OCI-LY1 (cell line): ENCODE data around the gene ZZZ3.

ENCODE experiments used
- H2AFZ ChIP-seq: fragments of 200-600 bp; sonication (generic), shearing (Covaris generic); 2 replicates; pipeline ENCODE4 v1.6.0; 2014; ENCODE audit warnings: antibody characterized with exemption, mild to moderate bottlenecking, low read length
- H3F3A ChIP-seq: fragments of 200-600 bp; sonication (generic), shearing (Covaris generic); 2 replicates; pipeline ENCODE4 v1.6.0; 2014; ENCODE audit warnings: mild to moderate bottlenecking, antibody characterized with exemption, low read length, moderate library complexity; ENCODE audit not compliant: insufficient read depth
- H3K27ac ChIP-seq: fragments of 200-600 bp; sonication (generic); 2 replicates; pipeline ENCODE4 v1.5.1; 2014; ENCODE audit warnings: low read length, mixed run types, mild to moderate bottlenecking, low read depth; ENCODE audit not compliant: poor library complexity, severe bottlenecking
- H3K27me3 ChIP-seq: fragments of 200-600 bp; sonication (generic); 2 replicates; pipeline ENCODE4 v1.6.0; 2014; ENCODE audit warnings: antibody characterized with exemption, mild to moderate bottlenecking, low read length, moderate library complexity; ENCODE audit not compliant: insufficient read depth
- H3K36me3 ChIP-seq: fragments of 200-600 bp; sonication (generic); 2 replicates; pipeline ENCODE4 v1.6.1; 2014; ENCODE audit warnings: mild to moderate bottlenecking, antibody characterized with exemption, low read length, moderate library complexity, mixed read lengths; ENCODE audit not compliant: insufficient read depth
- H3K4me1 ChIP-seq: fragments of 200-600 bp; sonication (generic); 2 replicates; pipeline ENCODE4 v1.5.1; 2014; ENCODE audit warnings: mild to moderate bottlenecking, low read length, moderate library complexity; ENCODE audit not compliant: insufficient read depth, severe bottlenecking
- H3K4me2 ChIP-seq: fragments of 200-600 bp; sonication (generic), shearing (Covaris generic); 2 replicates; pipeline ENCODE4 v1.6.1; 2014; ENCODE audit warnings: low read length
- H3K4me3 ChIP-seq: fragments of 200-600 bp; sonication (generic); 2 replicates; pipeline ENCODE4 v1.5.1; 2014; ENCODE audit warnings: low read length, low read depth, mild to moderate bottlenecking, mixed read lengths; ENCODE audit not compliant: poor library complexity, severe bottlenecking
- H3K79me2 ChIP-seq: fragments of 200-600 bp; shearing (Covaris generic); 2 replicates; pipeline ENCODE4 v1.6.1; 2016; ENCODE audit warnings: mixed run types, low read length, mixed read lengths; ENCODE audit not compliant: insufficient read depth
- H3K9ac ChIP-seq: fragments of 200-600 bp; sonication (generic), shearing (Covaris generic); 2 replicates; pipeline ENCODE4 v1.6.1; 2014; ENCODE audit warnings: mild to moderate bottlenecking, low read length, mixed read lengths
- H3K9me2 ChIP-seq: fragments of 200-600 bp; sonication (generic), shearing (Covaris generic); 2 replicates; pipeline ENCODE4 v1.6.1; 2014; ENCODE audit warnings: low read depth, mild to moderate bottlenecking, low read length, mixed read lengths
- H3K9me3 ChIP-seq: fragments of 200-600 bp; shearing (Covaris generic); 2 replicates; pipeline ENCODE4 v1.6.1; 2014; ENCODE audit warnings: low read length, mixed read lengths
- H4K20me1 ChIP-seq: fragments of 200-600 bp; sonication (generic), shearing (Covaris generic); 2 replicates; pipeline ENCODE4 v1.6.0; 2016; ENCODE audit warnings: mild to moderate bottlenecking, low read length; ENCODE audit not compliant: insufficient read depth
- EZH2 ChIP-seq: fragments of 200-600 bp; sonication (generic), shearing (Covaris generic); IDR thresholded peaks from 2 replicates; pipeline ENCODE4 v1.8.0; 2017; ENCODE audit warnings: borderline replicate concordance, mixed run types, mild to moderate bottlenecking, antibody characterized with exemption, low read length, moderate library complexity, mixed read lengths
- TF ChIP-seq, protein P1 (sequence below): fragments of 200-600 bp; sonication (generic), shearing (Covaris generic); IDR thresholded peaks from 2 replicates; pipeline ENCODE4 v1.5.1; 2017; ENCODE audit warnings: mild to moderate bottlenecking, antibody characterized with exemption, low read length, moderate library complexity, mixed read lengths

ZZZ3 gene

DNA sequence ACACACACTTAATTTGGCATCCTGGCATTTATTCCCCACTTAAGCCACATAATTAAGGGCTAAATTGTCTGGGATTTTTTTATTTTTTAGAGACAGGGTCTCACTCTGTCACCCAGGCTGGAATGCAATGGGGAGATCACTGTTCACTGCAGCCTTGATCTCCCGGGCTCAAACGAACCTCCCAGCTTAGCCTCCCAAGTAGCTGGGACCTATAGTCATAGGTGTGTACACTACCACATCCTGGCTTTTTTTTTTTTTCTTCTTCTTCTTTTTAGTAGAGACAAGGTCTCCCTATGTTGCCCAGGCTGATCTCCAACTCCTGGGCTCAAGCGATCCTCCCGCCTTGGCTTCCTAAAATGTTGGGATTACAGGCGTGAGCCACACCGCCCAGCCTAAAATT is 24.2 kb downstream of the ZZZ3 start:
- Histone ChIP-seq H2AFZ (no peak overlapping the region), H4K20me1 (no peaks in the 10 kb centered on the region), H3F3A (no peaks in the 10 kb centered on the region), H3K36me3 (no peaks in the 10 kb centered on the region), H3K4me3 (no peak overlapping the region), H3K27ac (no peak overlapping the region), H3K4me1 (no peaks in the 10 kb centered on the region), H3K9ac (no peak overlapping the region), H3K79me2 (peaks cover 88% of the 10 kb centered on the region), H3K27me3 (no peaks in the 10 kb centered on the region), H3K9me2 (no peaks in the 10 kb centered on the region), H3K4me2 (no peak overlapping the region), H3K9me3 (no peaks in the 10 kb centered on the region)
- TF ChIP-seq, protein P1, sequence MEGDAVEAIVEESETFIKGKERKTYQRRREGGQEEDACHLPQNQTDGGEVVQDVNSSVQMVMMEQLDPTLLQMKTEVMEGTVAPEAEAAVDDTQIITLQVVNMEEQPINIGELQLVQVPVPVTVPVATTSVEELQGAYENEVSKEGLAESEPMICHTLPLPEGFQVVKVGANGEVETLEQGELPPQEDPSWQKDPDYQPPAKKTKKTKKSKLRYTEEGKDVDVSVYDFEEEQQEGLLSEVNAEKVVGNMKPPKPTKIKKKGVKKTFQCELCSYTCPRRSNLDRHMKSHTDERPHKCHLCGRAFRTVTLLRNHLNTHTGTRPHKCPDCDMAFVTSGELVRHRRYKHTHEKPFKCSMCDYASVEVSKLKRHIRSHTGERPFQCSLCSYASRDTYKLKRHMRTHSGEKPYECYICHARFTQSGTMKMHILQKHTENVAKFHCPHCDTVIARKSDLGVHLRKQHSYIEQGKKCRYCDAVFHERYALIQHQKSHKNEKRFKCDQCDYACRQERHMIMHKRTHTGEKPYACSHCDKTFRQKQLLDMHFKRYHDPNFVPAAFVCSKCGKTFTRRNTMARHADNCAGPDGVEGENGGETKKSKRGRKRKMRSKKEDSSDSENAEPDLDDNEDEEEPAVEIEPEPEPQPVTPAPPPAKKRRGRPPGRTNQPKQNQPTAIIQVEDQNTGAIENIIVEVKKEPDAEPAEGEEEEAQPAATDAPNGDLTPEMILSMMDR = no peak
- no peak for TF ChIP-seq EZH2

DNA sequence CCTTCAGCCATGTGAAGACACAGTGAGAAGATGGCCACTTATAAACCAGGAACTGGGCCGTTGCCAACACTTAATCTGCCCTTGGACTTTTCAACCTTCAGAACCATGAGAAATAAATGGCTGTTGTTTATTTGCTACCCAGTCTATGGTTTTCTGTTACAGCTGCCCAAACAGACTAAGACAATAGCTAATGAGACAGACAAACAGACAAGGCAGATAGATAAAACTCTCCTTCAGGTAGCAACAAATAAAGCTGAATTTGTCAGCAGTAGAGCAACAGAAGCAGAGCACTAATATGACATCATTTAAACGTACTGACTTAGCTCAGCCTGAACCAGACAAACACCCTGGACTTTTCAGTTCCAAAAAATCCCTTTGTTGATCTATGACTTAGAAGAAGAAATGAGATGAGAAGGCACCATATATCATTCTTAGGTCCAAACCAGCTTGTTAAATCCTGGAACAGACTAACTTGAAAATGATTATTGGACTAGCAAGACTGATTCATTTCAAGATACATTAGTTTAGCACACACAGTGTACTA is 27.0 kb downstream of the ZZZ3 start:
- Histone ChIP-seq H2AFZ (no peak overlapping the region), H4K20me1 (no peaks in the 10 kb centered on the region), H3K79me2 (peaks cover 86% of the 10 kb centered on the region), H3K4me1 (no peaks in the 10 kb centered on the region), H3K9me3 (peaks cover 4% of the 10 kb centered on the region; the same call in 1 of the 2 replicates), H3K36me3 (peaks cover 20% of the 10 kb centered on the region), H3K9me2 (no peaks in the 10 kb centered on the region), H3K27me3 (no peaks in the 10 kb centered on the region), H3K4me3 (no peak overlapping the region), H3K4me2 (no peak overlapping the region), H3K27ac (no peak overlapping the region), H3K9ac (no peak overlapping the region), H3F3A (no peaks in the 10 kb centered on the region)
- TF ChIP-seq EZH2 = no peak
- TF ChIP-seq, protein P1 = no peak

DNA sequence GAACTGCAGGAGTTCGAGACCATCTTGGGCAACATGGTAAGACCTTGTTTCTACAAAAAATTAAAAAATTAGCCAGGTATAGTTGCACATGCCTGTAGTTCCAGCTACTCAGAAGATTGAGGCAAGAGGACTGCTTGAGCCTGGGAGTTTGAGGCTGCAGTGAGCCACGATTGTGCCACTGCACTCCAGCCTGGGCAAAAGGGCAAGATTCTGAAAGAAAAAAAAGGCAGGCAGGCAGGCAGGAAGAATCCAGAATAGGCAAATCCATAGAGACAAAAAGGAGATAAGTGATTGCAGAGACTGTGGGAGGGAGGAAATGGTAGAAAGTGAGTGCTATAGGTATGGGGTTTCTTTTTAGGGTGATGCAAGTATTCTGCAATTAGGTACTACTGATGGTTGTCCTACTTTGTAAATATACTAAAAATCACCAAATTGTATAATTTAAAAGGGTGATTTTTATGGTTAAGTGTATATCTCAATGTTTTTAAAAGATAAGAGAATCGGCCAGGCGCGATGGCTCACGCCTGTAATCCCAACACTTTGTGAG is 29.4 kb downstream of the ZZZ3 start:
- Histone ChIP-seq H3K36me3 (peaks cover 39% of the 10 kb centered on the region), H3K9me2 (no peaks in the 10 kb centered on the region), H3K27me3 (no peaks in the 10 kb centered on the region), H4K20me1 (no peaks in the 10 kb centered on the region), H3F3A (no peaks in the 10 kb centered on the region), H3K9me3 (peaks cover 21% of the 10 kb centered on the region; the same call in 1 of the 2 replicates), H3K4me1 (no peaks in the 10 kb centered on the region), H3K27ac (no peak overlapping the region), H3K4me2 (no peak overlapping the region), H3K9ac (no peak overlapping the region), H3K79me2 (peaks cover 84% of the 10 kb centered on the region), H3K4me3 (no peak overlapping the region), H2AFZ (no peak overlapping the region)
- TF ChIP-seq EZH2 = no peak
- TF ChIP-seq, protein P1 = no peak
